Progenitor cell of endocrine pancreas (in vitro differentiated cells): ENCODE results near the gene RHO. TPM values are rescaled to one million over a fixed set of nuclear protein-coding genes. Genes with fewer than 3 reads are reported as not detected.

ENCODE experiments used
- DNase-seq: peaks from one replicate; pipeline ENCODE4 v3.0.0; 2021; ENCODE audit warnings: low spot score; ENCODE audit not compliant: unreplicated experiment
- H3K27ac Mint-ChIP-seq: 2 replicates; pipeline ENCODE4 v1.8.0; 2021; ENCODE audit warnings: mild to moderate bottlenecking, moderate library complexity, mixed read lengths
- H3K27me3 Mint-ChIP-seq: 2 replicates; pipeline ENCODE4 v1.8.0; 2021; ENCODE audit warnings: mixed read lengths
- H3K36me3 Mint-ChIP-seq: 2 replicates; pipeline ENCODE4 v1.8.0; 2022; ENCODE audit warnings: mixed read lengths; ENCODE audit not compliant: insufficient read depth
- H3K4me1 Mint-ChIP-seq: 2 replicates; pipeline ENCODE4 v1.8.0; 2021; ENCODE audit warnings: low read depth, mixed read lengths
- H3K4me3 Mint-ChIP-seq: 2 replicates; pipeline ENCODE4 v1.8.0; 2021; ENCODE audit warnings: low read depth, mild to moderate bottlenecking, moderate library complexity, mixed read lengths
- H3K9me3 Mint-ChIP-seq: 2 replicates; pipeline ENCODE4 v1.8.0; 2021; ENCODE audit warnings: low read depth, mixed read lengths
- total RNA-seq: library from RNA; stranded (reverse); gene quantifications from 2 replicates; pipeline ENCODE4 v1.2.1, GENCODE V29; 2021
- TF ChIP-seq, protein P1 (sequence below): fragments of 200-600 bp; sonication (generic); IDR thresholded peaks from one replicate; pipeline ENCODE4 v1.5.0; 2021; ENCODE audit warnings: antibody characterized with exemption, mild to moderate bottlenecking; ENCODE audit not compliant: unreplicated experiment

RHO gene
- total RNA-seq, 1 donor from 2014 or later = 0.10 TPM

DNA sequence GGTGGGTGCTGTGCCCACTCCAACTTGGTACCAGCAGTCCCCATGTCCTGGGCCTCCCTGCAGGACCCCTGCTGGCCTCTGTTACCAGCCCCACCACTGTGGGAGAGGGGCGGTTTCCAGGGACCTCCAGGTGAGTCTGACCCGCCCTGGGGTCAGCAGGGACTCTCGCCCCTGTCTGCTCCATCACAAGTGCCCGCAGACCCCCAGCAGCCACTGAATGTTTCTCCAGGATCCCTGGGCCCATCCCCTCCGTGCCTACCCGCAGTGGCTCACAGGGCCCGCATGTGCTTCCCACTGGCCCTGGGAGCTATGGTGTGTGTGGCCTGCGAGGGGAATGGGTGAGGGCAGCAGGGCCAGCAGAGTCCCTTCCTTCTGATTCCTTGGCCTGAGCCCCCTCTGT, 9.9 kb upstream of the RHO start:
- H3K36me3 Mint-ChIP-seq = peaks cover 1% of the 10 kb centered on the region
- TF ChIP-seq, protein P1, sequence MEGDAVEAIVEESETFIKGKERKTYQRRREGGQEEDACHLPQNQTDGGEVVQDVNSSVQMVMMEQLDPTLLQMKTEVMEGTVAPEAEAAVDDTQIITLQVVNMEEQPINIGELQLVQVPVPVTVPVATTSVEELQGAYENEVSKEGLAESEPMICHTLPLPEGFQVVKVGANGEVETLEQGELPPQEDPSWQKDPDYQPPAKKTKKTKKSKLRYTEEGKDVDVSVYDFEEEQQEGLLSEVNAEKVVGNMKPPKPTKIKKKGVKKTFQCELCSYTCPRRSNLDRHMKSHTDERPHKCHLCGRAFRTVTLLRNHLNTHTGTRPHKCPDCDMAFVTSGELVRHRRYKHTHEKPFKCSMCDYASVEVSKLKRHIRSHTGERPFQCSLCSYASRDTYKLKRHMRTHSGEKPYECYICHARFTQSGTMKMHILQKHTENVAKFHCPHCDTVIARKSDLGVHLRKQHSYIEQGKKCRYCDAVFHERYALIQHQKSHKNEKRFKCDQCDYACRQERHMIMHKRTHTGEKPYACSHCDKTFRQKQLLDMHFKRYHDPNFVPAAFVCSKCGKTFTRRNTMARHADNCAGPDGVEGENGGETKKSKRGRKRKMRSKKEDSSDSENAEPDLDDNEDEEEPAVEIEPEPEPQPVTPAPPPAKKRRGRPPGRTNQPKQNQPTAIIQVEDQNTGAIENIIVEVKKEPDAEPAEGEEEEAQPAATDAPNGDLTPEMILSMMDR = no peak
- H3K27ac Mint-ChIP-seq = no peak overlapping the region
- no peaks in the 10 kb centered on the region for H3K9me3 Mint-ChIP-seq
- DNase-seq = no peak
- H3K4me1 Mint-ChIP-seq = no peaks in the 10 kb centered on the region
- no peaks in the 10 kb centered on the region for H3K27me3 Mint-ChIP-seq
- H3K4me3 Mint-ChIP-seq = no peak overlapping the region

DNA sequence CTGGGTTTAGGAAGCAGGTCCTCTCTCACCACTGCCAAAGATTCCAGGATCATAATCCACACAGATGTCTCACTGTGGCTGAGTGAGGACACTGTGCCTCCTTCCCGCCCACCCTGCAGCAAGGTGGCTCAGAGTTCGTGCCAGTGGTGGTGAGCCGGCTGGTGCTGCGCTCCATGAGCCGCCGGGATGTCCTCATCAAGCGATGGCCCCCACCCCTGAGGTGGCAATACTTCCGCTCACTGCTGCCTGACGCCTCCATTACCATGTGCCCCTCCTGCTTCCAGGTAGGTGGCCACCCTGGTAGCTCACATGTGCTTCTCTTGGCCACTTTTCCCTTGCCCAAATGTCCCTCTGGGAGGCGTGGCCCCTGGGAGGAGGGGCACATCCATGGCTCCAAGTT, 9.0 kb upstream of the RHO start:
- no peak for DNase-seq
- Mint-ChIP-seq H3K27ac (no peak overlapping the region), H3K27me3 (no peaks in the 10 kb centered on the region), H3K4me1 (no peaks in the 10 kb centered on the region), H3K36me3 (peaks cover 1% of the 10 kb centered on the region), H3K4me3 (no peak overlapping the region), H3K9me3 (no peaks in the 10 kb centered on the region)
- TF ChIP-seq, protein P1 = no peak

DNA sequence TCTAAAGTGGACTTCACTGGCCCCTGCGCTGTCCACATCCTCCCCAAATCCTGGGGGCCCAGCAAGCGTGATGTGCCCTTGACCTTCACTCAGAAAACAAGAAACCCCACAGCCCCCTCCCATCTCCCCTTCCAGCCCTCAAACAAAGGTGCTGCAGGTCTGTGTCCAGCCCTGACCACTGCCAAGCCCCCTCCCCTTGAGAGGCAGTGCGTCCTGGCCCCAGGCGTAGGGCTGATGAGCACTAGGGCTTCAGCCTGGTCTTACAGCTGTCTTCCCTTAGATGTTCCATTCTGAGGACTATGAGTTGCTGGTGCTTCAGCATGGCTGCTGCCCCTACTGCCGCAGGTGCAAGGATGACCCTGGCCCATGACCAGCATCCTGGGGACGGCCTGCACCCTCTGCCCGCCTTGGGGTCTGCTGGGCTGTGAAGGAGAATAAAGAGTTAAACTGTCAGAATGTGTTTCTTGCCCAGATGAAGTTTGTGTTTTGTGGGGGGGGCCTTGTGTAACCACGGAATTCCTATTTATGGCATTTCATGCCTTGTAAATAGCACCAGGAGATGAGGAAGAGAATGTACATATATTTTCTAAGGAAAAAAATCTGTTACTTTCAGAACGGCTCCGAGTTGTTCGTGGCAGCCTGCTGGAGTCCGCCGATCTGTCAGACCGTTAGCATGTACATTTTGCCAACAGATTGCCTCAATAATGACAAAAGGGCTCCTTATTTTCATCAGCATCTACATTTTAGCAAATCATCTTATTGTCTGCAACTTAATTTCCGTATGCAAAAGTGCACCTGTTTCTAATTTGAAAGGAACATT, 8.3 kb upstream of the RHO start:
- Mint-ChIP-seq H3K9me3 (no peaks in the 10 kb centered on the region), H3K4me1 (no peaks in the 10 kb centered on the region), H3K4me3 (no peak overlapping the region), H3K27ac (no peak overlapping the region), H3K36me3 (peaks cover 1% of the 10 kb centered on the region), H3K27me3 (no peaks in the 10 kb centered on the region)
- TF ChIP-seq, protein P1 = no peak
- no peak for DNase-seq

DNA sequence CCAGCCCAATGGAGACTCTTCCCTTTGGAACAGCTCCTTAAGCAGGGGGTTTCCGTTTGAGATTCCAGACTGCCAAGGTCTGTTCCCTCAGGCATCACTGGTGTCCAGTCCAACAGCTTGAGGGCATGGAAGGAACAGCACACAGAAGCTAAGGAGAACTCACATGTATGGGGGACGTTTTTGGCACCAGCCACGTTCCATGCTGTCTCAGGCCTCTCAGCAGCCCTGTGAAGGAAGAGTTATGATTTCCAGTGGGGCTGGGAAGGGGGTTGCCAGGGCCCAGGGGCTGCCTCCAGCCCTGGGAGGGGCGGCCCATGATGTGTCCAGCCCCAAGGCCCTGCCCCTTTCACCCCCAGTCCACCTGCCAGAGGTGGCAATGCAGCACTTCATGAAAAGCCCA, 7.5 kb upstream of the RHO start:
- H3K4me3 Mint-ChIP-seq = no peak overlapping the region

DNA sequence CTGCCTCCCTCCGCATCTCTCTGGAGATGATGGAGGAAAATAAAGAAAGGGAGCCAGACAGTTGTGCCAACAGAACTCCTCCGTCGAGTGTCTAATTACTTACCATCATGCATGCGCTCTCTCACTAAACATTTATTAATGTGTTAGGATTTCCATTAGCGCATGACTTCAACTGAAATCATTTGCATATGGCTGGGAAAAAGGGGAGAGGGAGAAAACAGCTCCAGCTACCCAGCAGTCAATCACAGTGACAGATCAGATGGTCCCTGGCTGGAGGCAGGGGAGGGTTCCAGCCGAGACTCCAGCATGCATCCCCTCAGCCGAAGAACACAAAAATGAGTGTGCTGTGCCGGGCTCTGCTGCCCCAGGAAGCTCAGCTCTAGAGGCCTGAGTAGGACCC, 6.8 kb upstream of the RHO start:
- TF ChIP-seq, protein P1 = no peak
- no peaks in the 10 kb centered on the region for H3K27me3 Mint-ChIP-seq

More for the DNA sequence above, 7.5 kb upstream of the RHO start:
- Mint-ChIP-seq H3K9me3 (no peaks in the 10 kb centered on the region), H3K36me3 (peaks cover 1% of the 10 kb centered on the region), H3K27me3 (no peaks in the 10 kb centered on the region), H3K4me1 (no peaks in the 10 kb centered on the region), H3K27ac (no peak overlapping the region)
- no peak for DNase-seq
- TF ChIP-seq, protein P1 = no peak

More for the DNA sequence above, 6.8 kb upstream of the RHO start:
- H3K27ac Mint-ChIP-seq = no peak overlapping the region
- no peaks in the 10 kb centered on the region for H3K4me1 Mint-ChIP-seq
- DNase-seq = no peak
- peaks cover 1% of the 10 kb centered on the region for H3K36me3 Mint-ChIP-seq
- H3K9me3 Mint-ChIP-seq = no peaks in the 10 kb centered on the region
- H3K4me3 Mint-ChIP-seq = no peak overlapping the region
